Immature natural killer cell (primary cell): ENCODE data around the gene LRRC19. TPM values are rescaled to one million over a fixed set of nuclear protein-coding genes. Genes with fewer than 3 reads are reported as not detected.
A peak's percentile ranks its signal among the peaks of the same experiment; 100 is the strongest.

Source experiments
- DNase-seq, 3 donors: peaks; one replicate each; pipeline ENCODE4 v3.0.0; 2022; ENCODE audit warnings: mixed read lengths in 1 of 3
- H3K27ac Mint-ChIP-seq, 6 donors: one replicate each; pipeline ENCODE4 v1.8.0; 2020; ENCODE audit warnings: mixed read lengths in 6 of 6, mild to moderate bottlenecking in 5 of 6, inconsistent platforms in 4 of 6, moderate library complexity in 3 of 6
- H3K27me3 Mint-ChIP-seq, 3 donors: one replicate each; pipeline ENCODE4 v1.8.0; 2020 to 2021; ENCODE audit warnings: low read depth in 3 of 3, mild to moderate bottlenecking in 3 of 3, mixed read lengths in 3 of 3, moderate library complexity in 3 of 3, inconsistent platforms in 1 of 3
- H3K36me3 Mint-ChIP-seq, 3 donors: one replicate each; pipeline ENCODE4 v1.8.0; 2020; ENCODE audit warnings: mixed read lengths in 3 of 3, inconsistent platforms in 2 of 3, mild to moderate bottlenecking in 2 of 3
- H3K4me1 Mint-ChIP-seq, 2 donors: one replicate each; pipeline ENCODE4 v1.8.0; 2020; ENCODE audit warnings: inconsistent platforms in 2 of 2, mild to moderate bottlenecking in 2 of 2, mixed read lengths in 2 of 2, moderate library complexity in 1 of 2
- H3K4me3 Mint-ChIP-seq, 5 donors: one replicate each; pipeline ENCODE4 v1.8.0; 2020; ENCODE audit warnings: mild to moderate bottlenecking in 5 of 5, mixed read lengths in 5 of 5, inconsistent platforms in 3 of 5, moderate library complexity in 3 of 5
- H3K9me3 Mint-ChIP-seq, 6 donors: one replicate each; pipeline ENCODE4 v1.8.0; 2020; ENCODE audit warnings: mild to moderate bottlenecking in 6 of 6, mixed read lengths in 6 of 6, inconsistent platforms in 4 of 6, moderate library complexity in 3 of 6
- polyA plus RNA-seq, 3 donors: library from polyadenylated mRNA; unstranded; fragments of 300-500 nt; fragmentation: Illumina TruSeq; gene quantifications; one replicate each; pipeline ENCODE4 v1.2.3, GENCODE V29; 2021

LRRC19 gene
- polyA plus RNA-seq, 3 donors from 2014 or later: 0.12 to 0.34 TPM; not detected in 1

- no peak overlapping the region for H3K4me3 Mint-ChIP-seq
- H3K4me1 Mint-ChIP-seq: peaks cover 32 to 41% of the 10 kb centered on the region in 2 donors
- no peaks in the 10 kb centered on the region for H3K9me3 Mint-ChIP-seq
- DNase-seq: no peak
- no peak overlapping the region for H3K27ac Mint-ChIP-seq
- H3K36me3 Mint-ChIP-seq: no peaks in the 10 kb centered on the region
- peaks cover 9 to 17% (median 11%) of the 10 kb centered on the region in 3 donors for H3K27me3 Mint-ChIP-seq
Measured at GRCh38 chr9:26950521-26950920, 55.0 kb downstream of the LRRC19 start.

GRCh38 chr9:26949637-26950069, 55.8 kb downstream of the LRRC19 start:
- H3K4me3 Mint-ChIP-seq: no peak overlapping the region
- H3K9me3 Mint-ChIP-seq: no peaks in the 10 kb centered on the region
- peaks cover 32 to 37% of the 10 kb centered on the region in 2 donors for H3K4me1 Mint-ChIP-seq
- DNase-seq: no peak
- no peak overlapping the region for H3K27ac Mint-ChIP-seq
- no peaks in the 10 kb centered on the region for H3K36me3 Mint-ChIP-seq
- H3K27me3 Mint-ChIP-seq: peaks cover 7 to 17% (median 11%) of the 10 kb centered on the region in 3 donors

GRCh38 chr9:26947736-26948135, 57.7 kb downstream of the LRRC19 start:
- H3K27ac Mint-ChIP-seq: peak overlapping the region; percentile 98 to 100 (median 100)

GRCh38 chr9:26946753-26947727, 58.4 kb downstream of the LRRC19 start, which contains the start of gene PLAA:
PLAA (minus strand) TSS chr9:26947242; CDS start chr9:26947045, 197 bp downstream.
- Mint-ChIP-seq H3K4me3 (peak within 1 kb of the TSS; percentile 95 to 99 (median 98)), H3K4me1 (peaks cover 49 to 56% of the 10 kb centered on the region in 2 donors), H3K9me3 (no peaks in the 10 kb centered on the region), H3K27ac (peak within 1 kb of the TSS; percentile 98 to 100 (median 100)), H3K36me3 (no peaks in the 10 kb centered on the region), H3K27me3 (peaks cover 7 to 15% (median 11%) of the 10 kb centered on the region in 3 donors)
- DNase-seq: peak; percentile 89 to 92 (median 90)

More at GRCh38 chr9:26947736-26948135, 57.7 kb downstream of the LRRC19 start:
- DNase-seq: no peak
- H3K4me3 Mint-ChIP-seq: peak overlapping the region; percentile 95 to 99 (median 98)
- peaks cover 7 to 15% (median 11%) of the 10 kb centered on the region in 3 donors for H3K27me3 Mint-ChIP-seq
- no peaks in the 10 kb centered on the region for H3K36me3 Mint-ChIP-seq
- H3K9me3 Mint-ChIP-seq: no peaks in the 10 kb centered on the region
- H3K4me1 Mint-ChIP-seq: peaks cover 46 to 50% of the 10 kb centered on the region in 2 donors

- Mint-ChIP-seq H3K4me3 (peak overlapping the region; percentile 95 to 99 (median 98)), H3K27ac (peak overlapping the region; percentile 98 to 100 (median 100))
Measured at GRCh38 chr9:26945591-26945990, 59.9 kb downstream of the LRRC19 start.

More at GRCh38 chr9:26945591-26945990, 59.9 kb downstream of the LRRC19 start:
- Mint-ChIP-seq H3K27me3 (peaks cover 7 to 15% (median 11%) of the 10 kb centered on the region in 3 donors), H3K36me3 (no peaks in the 10 kb centered on the region), H3K9me3 (no peaks in the 10 kb centered on the region), H3K4me1 (peaks cover 61 to 71% of the 10 kb centered on the region in 2 donors)
- no peak for DNase-seq

Other genes with a start within 250 kb of the LRRC19 start
- 10 to 100 TPM; 14.5 to 16.7 (median 16.7) TPM for gene CAAP1, start 112.9 kb downstream of the LRRC19 start, polyA plus RNA-seq
- 10 to 100 TPM; 11.4 to 26.5 (median 24.2) TPM for gene PLAA, start 58.4 kb downstream of the LRRC19 start, polyA plus RNA-seq
- gene IFT74, start 49.3 kb downstream of the LRRC19 start, polyA plus RNA-seq: 1 to 10 TPM; 4.3 to 9.7 (median 4.6) TPM
- not detected for gene TEK, start 103.6 kb upstream of the LRRC19 start, polyA plus RNA-seq